Neuron (in vitro differentiated cells): ENCODE results near the gene PHF13.
"Not testable (repeated sequence)": the region's sequence is repeated elsewhere in the genome, so short reads cannot be mapped to it uniquely, and the experiment has no call there.

Experiments used
- H2AFZ ChIP-seq: one replicate; pipeline ENCODE4 v1.6.1; 2013; ENCODE audit warnings: low read depth, mild to moderate bottlenecking, inconsistent platforms, low read length, moderate library complexity
- H3K27me3 ChIP-seq: one replicate; pipeline ENCODE4 v1.6.1; 2013; ENCODE audit warnings: low read length; ENCODE audit not compliant: insufficient read depth
- H3K36me3 ChIP-seq: one replicate; pipeline ENCODE4 v1.6.1; 2013; ENCODE audit warnings: low read length; ENCODE audit not compliant: insufficient read depth
- H3K4me1 ChIP-seq: one replicate; pipeline ENCODE4 v1.6.1; 2013; ENCODE audit warnings: low read length; ENCODE audit not compliant: insufficient read depth
- H3K4me3 ChIP-seq: 2 replicates; pipeline ENCODE4 v1.5.1; 2013; ENCODE audit warnings: mild to moderate bottlenecking, low read length, moderate library complexity
- H3K9me3 ChIP-seq: one replicate; pipeline ENCODE4 v1.6.1; 2013; ENCODE audit warnings: low read length

Gene PHF13

DNA sequence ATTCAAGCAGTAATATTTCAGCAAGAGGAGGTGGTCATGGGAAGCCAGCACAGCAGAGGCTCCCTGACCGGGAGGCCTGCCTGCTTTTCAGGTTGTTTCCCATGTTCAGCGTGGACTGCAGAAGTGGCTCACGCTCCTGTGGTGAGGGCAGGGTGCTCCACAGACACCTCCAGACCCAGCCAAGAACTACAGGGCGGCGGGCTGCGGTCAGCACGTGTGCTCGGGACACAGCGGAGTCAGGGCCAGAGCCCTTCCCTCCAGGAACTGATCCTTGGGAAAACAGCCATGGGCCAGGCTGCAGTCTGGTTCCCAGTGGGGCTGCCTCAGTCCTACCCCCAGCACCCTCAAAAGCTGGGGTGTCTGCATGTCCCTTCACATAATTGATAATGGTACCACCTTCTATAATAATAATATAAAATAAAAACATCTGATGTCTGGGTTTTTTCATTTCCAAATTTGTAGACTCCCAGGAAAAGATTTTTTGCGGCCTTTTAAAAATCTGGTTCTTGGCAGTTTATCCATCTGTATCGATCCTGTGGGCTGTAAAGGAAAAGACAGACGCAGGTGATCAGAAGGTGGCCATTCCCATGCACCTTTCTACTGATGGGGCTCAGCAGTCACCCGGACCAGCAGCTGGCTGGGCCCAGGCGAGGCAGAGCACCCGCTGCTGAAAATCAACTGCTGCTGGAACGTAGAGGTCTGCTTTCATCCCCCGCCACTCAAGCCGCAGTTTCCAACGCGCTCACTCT lies 21.8 kb downstream of the PHF13 start:
- H3K27me3 ChIP-seq, result no peaks in the 10 kb centered on the region
- no peak overlapping the region for H2AFZ ChIP-seq
- H3K9me3 ChIP-seq, result no peaks in the 10 kb centered on the region
- peaks cover 72% of the 10 kb centered on the region for H3K36me3 ChIP-seq
- no peaks in the 10 kb centered on the region for H3K4me1 ChIP-seq
- no peak overlapping the region for H3K4me3 ChIP-seq

DNA sequence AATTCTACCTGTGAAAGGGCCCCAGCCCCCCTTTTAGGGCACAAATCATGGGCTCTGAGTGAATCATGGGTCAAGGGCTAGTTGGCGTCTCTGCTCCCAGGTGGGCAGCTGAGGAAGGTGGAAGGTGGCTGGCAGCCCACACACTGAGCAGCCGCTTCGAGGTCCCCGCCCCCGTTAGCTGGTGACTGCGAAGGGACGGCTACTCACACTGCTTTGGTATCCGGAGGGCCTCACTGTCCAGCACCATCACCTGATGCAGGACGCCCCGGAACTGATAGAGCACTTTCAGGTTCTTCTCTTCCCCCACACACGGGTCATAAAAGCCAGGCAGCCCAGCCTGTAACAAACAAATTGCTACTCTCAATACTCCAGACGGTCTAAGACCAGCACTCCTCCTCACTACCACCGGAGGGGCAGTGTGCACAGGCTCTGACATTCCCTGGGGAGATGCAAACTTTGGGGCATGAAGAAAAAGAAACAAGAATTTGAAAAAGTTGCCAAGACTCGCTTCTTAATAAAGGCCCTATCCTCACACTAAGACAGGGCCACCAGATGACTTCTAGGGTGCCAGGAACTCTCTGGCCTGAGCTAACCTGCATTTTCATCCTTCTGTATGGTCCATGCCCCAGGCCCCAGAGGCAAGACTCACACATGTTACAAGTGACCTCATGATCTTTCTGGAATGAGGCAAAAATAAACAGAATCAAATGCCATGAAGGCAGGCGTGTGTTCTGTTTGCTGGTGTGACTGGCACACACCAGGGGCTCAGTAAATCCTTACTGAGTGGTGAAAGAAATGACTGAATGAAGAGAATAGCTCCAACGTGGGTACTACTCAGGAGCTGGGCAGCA lies 22.6 kb downstream of the PHF13 start:
- no peaks in the 10 kb centered on the region for H3K9me3 ChIP-seq
- H3K4me1 ChIP-seq, result no peaks in the 10 kb centered on the region
- no peak overlapping the region for H3K4me3 ChIP-seq
- H3K36me3 ChIP-seq, result peaks cover 75% of the 10 kb centered on the region
- H2AFZ ChIP-seq, result no peak overlapping the region
- no peaks in the 10 kb centered on the region for H3K27me3 ChIP-seq

DNA sequence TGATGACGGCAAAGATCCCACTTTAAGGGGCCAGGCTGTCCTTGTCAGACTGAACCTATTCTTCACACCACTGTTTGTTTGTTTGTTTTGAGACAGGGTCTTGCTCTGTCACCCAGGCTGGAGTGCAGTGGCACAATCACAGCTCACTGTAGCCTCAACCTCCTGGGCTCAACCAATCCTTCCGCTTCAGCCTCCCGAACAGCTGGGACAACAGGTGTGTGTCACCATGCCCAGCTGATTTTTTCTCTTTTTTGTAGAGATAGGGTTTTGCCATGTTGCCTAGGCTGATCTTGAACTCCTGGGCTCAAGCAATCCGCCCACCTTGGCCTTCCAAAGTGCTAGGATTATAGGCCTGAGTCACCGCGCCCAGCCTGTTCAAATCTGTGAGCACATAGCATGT lies 23.2 kb downstream of the PHF13 start:
- not testable (repeated sequence) for H3K9me3 ChIP-seq, H3K4me3 ChIP-seq, H2AFZ ChIP-seq, H3K4me1 ChIP-seq, H3K27me3 ChIP-seq
- H3K36me3 ChIP-seq, result peaks cover 79% of the 10 kb centered on the region

DNA sequence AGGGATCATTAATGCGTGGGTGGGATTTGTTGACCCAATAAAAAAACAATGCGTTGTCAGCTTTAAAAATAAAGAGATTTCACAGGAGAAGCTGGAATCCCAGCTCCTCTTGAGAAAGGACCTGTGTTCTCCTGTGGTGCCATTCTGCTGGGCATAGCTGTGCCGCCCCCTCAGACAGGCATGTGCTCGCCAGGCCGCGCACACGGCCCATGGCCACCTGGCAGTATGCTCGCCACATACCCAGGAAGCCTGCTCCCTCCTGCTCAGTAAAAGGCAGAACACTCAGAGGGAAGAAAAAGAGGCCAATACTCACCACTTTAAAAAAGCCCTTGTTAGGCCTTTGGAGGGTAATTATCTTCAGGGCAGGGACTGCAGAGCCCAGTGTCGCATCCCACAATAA lies 24.2 kb downstream of the PHF13 start:
- peaks cover 82% of the 10 kb centered on the region for H3K36me3 ChIP-seq
- no peak overlapping the region for H3K4me3 ChIP-seq
- no peaks in the 10 kb centered on the region for H3K27me3 ChIP-seq
- H3K4me1 ChIP-seq, result no peaks in the 10 kb centered on the region
- H3K9me3 ChIP-seq, result no peaks in the 10 kb centered on the region
- H2AFZ ChIP-seq, result no peak overlapping the region

DNA sequence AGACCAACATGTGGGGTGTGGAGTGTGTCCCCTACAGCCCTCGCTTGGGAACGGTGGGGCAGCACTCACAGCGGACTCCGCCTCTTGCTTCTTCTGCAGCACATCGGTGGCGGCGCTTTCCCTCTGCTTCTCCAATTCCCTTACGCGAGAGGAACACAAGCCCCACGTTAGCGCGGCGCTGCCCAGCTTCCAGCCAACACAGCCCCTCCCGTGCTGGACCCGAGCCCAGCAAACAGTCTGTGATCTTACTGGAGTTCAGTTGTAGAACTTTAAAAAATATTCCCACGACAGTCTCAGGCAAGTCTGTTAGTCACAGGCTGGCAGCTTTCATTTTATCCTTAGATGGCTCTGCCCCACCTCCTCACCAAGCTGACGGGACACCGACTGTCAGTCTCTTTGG lies 24.7 kb downstream of the PHF13 start:
- Histone ChIP-seq H3K9me3 (no peaks in the 10 kb centered on the region), H3K27me3 (no peaks in the 10 kb centered on the region), H3K4me3 (no peak overlapping the region), H3K36me3 (peaks cover 80% of the 10 kb centered on the region), H2AFZ (no peak overlapping the region), H3K4me1 (no peaks in the 10 kb centered on the region)

DNA sequence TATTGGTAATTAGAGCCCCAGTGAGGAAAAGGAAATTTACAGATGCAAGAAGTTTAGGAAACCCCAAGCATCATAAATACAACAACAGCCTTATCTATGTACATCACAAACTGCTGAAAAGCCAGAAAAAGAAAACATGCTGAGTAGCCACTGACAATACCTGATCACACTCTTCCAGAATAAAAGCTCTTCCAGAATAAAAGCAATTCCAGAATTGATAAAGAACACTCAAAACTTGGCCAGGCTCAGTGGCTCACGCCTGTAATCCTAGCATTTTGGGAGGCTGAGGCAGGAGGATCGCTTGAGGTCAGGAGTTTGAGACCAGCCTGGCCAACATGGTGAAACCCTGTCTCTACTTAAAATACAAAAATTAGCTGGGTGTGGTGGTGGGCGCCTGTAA lies 27.3 kb downstream of the PHF13 start:
- H2AFZ ChIP-seq, H3K27me3 ChIP-seq, H3K9me3 ChIP-seq, H3K4me1 ChIP-seq, H3K4me3 ChIP-seq: not testable (repeated sequence)
- H3K36me3 ChIP-seq, result peaks cover 77% of the 10 kb centered on the region

DNA sequence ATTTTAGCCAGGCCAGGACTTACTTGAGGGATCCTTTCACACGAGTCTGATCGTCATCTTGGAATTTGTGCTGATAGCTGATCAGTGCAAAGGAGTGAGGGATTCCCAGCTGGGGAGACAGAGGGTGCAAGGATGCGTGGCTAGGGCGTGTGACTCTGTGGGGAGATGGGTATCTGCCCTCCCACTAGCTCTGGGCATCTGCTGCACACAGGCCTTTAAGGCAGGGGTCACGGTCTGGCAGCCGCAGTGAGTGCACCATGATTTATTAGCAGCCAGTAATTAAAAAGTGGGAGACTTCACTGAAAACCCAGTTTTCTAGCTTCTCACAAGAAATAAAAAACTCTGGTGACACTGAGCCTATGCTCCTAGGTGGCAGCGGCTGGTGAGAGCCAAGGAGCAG lies 31.5 kb downstream of the PHF13 start:
- Histone ChIP-seq H2AFZ (no peak overlapping the region), H3K27me3 (no peaks in the 10 kb centered on the region), H3K4me3 (no peak overlapping the region), H3K36me3 (peaks cover 47% of the 10 kb centered on the region), H3K9me3 (no peaks in the 10 kb centered on the region), H3K4me1 (no peaks in the 10 kb centered on the region)

DNA sequence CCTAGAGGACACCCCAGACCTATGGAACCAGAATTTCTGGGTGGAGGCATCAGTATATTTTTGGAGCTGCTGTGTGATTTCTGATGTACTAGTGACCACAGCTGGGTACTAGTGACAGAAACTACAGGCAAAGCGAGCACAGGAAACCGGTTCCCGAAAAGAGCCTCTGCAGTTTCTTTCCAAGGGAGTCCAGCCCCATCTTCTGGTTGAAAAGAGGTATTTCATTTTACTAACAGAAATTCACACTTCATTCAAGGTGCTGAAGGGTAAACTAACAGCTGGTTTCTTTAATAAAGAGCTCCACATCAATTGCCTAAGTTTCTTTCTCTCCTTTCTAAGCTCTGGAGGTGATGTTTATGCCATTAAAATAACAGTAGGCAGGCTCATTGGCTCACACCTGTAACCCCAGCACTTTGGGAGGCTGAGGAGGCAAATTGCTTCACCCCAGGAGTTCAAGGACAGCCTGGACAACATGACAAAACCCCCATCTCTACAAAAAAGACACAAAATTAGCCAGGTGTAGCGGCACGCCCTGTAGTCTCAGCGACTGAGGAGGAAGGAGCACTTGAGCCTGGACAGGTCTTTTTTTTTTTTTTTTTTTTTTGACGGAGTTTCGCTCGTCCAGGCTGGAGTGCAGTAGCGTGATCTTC lies 33.1 kb downstream of the PHF13 start:
- peaks cover 48% of the 10 kb centered on the region for H3K36me3 ChIP-seq
- peaks cover 2% of the 10 kb centered on the region for H3K4me1 ChIP-seq
- no peaks in the 10 kb centered on the region for H3K27me3 ChIP-seq
- no peak overlapping the region for H2AFZ ChIP-seq
- H3K4me3 ChIP-seq, result no peak overlapping the region
- H3K9me3 ChIP-seq, result no peaks in the 10 kb centered on the region

DNA sequence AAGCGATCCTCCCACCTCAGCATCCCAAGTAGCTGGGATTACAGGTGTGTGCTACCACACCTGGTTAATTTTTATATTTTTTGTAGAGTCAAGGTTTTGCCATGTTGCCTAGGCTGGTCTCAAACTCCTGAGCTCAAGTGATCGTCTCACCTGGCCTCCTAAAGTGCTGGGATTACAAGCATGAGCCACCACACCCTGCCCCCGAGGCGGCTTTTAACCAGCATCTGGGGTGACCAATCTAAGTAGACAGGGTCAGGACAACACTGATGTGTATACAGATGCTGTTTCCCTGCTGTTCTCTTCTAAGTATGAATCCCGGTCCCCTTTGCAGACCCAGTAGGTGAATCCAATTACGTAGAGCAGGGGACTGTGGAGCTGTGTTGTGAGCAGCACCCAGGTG lies 35.0 kb downstream of the PHF13 start:
- no peak overlapping the region for H2AFZ ChIP-seq
- peaks cover 8% of the 10 kb centered on the region for H3K4me1 ChIP-seq
- no peak overlapping the region for H3K4me3 ChIP-seq
- H3K36me3 ChIP-seq, result peaks cover 45% of the 10 kb centered on the region
- no peaks in the 10 kb centered on the region for H3K9me3 ChIP-seq
- no peaks in the 10 kb centered on the region for H3K27me3 ChIP-seq

DNA sequence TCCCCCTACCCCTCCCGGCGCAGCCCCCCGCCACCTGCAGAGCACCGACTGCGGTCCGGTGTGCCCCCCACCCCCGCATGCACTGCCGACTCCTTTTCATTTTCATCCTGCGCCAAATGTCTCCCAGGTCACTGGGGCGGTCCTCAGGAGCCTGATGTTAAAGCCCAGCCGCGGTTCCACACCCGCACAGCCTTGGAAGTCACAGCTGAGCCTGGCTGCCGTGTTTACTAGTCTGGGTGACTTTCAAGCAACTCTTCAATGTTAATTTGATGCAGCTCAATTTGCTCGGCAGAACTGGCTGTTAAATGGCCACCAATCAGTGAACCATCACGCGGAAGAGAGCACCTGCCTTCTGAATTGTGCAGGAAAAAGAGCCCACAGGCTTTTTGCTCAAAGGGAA lies 38.4 kb downstream of the PHF13 start:
- no peak overlapping the region for H2AFZ ChIP-seq
- no peak overlapping the region for H3K4me3 ChIP-seq
- H3K36me3 ChIP-seq, result peaks cover 22% of the 10 kb centered on the region
- no peaks in the 10 kb centered on the region for H3K27me3 ChIP-seq
- no peaks in the 10 kb centered on the region for H3K9me3 ChIP-seq
- peaks cover 13% of the 10 kb centered on the region for H3K4me1 ChIP-seq

DNA sequence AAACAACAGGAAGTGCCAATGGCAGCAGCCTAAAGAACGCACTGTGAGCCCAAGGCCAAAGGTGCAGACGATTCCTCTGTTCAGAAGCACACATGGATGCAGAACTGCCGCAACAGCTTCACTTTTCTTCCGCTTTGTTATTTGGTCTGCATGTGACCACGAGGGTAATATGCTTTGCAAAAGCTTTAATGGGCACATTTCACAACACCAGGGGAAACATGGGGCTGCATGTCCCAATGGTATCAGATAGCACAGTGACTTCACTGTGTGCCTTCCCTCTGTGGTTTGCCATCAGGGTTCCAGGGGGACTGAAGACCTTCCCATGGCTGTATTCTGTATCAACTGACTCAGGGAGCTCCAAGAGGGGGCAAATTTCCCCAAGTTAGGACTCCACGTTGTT lies 39.5 kb downstream of the PHF13 start:
- H3K27me3 ChIP-seq, result no peaks in the 10 kb centered on the region
- peaks cover 25% of the 10 kb centered on the region for H3K36me3 ChIP-seq
- H3K4me1 ChIP-seq, result peaks cover 15% of the 10 kb centered on the region
- no peak overlapping the region for H3K4me3 ChIP-seq
- no peaks in the 10 kb centered on the region for H3K9me3 ChIP-seq
- no peak overlapping the region for H2AFZ ChIP-seq

DNA sequence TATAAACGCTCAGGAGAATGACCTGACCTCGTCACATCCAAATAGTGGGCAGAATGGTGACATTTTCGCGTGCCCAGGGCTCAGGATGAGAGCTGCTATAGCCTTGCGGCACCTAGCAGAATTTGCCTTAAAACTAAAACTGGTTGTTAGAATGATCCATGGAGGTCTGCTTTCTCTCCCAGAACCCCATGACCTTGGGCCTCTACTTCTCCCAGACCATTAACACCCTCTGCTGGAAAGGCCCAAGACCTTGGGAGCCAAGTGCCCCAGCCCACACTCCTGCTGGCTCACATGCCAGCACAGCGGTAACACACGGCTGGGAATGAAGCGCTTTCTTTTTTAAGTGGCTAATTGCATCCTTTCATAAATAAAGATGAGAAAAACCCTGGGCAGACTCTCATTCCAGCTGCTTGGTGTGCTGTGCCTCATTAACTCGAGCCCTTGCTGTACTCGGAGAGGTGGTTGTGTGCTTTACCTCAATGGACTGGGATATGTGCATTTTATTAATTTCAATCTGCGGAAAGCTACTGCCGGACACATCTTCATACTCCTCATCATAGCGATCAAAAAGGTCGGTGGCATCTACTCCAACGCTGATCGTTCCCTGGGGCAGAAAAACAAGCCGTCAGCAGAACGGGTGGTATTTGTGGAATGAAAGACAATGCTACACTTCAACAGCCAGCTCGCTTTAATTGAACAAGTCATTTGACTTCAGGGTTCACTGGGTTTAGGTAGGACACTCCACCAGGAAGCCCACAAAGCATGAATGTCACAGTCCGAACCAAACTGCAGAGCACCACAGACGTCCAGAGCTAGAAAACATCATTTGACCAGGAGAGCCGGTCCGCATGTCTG lies 40.1 kb downstream of the PHF13 start:
- Histone ChIP-seq H3K4me3 (no peak overlapping the region), H3K36me3 (peaks cover 28% of the 10 kb centered on the region), H3K4me1 (peaks cover 15% of the 10 kb centered on the region), H3K27me3 (no peaks in the 10 kb centered on the region), H3K9me3 (no peaks in the 10 kb centered on the region), H2AFZ (no peak overlapping the region)
